Peyer's patch (tissue), 4 donors: ENCODE measurements around the gene MCM6.

Experiments
- POLR2A ChIP-seq, 2 donors: fragments of 450-650 bp; IDR thresholded peaks; one replicate each; pipeline ENCODE4 v1.5.1; 2017; ENCODE audit warnings: antibody characterized with exemption in 2 of 2, mild to moderate bottlenecking in 2 of 2, moderate library complexity in 2 of 2
- TF ChIP-seq, protein P1 (sequence below), 6 experiments: fragments of 450-650 bp in 4 of 6; fragments of 200-600 bp in 2 of 6; sonication (generic) in 1 of 6; IDR thresholded peaks; one replicate each; pipeline ENCODE4 v1.5.1; 2017 to 2019; ENCODE audit warnings: antibody characterized with exemption in 6 of 6, mild to moderate bottlenecking in 3 of 6, moderate library complexity in 1 of 6

DNA sequence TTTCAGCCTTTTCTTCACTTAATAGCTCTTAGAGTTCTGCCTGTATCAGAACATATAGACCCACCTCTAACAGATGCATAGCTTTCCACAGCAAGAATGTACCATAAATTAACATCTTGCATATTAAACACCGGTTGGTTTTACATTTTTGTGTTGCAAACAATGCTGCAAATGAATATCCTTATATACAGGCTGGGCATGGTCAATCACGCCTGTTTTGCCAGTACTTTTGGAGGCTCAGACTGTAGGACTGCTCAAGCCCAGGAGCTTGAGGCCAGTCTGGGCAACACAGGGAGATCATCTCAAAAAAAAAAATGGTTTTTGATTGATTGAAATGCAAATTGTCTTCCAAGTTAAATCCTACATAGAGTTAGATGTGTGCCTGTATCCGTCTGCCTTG is 37.7 kb downstream of the MCM6 start:
- TF ChIP-seq, protein P1, sequence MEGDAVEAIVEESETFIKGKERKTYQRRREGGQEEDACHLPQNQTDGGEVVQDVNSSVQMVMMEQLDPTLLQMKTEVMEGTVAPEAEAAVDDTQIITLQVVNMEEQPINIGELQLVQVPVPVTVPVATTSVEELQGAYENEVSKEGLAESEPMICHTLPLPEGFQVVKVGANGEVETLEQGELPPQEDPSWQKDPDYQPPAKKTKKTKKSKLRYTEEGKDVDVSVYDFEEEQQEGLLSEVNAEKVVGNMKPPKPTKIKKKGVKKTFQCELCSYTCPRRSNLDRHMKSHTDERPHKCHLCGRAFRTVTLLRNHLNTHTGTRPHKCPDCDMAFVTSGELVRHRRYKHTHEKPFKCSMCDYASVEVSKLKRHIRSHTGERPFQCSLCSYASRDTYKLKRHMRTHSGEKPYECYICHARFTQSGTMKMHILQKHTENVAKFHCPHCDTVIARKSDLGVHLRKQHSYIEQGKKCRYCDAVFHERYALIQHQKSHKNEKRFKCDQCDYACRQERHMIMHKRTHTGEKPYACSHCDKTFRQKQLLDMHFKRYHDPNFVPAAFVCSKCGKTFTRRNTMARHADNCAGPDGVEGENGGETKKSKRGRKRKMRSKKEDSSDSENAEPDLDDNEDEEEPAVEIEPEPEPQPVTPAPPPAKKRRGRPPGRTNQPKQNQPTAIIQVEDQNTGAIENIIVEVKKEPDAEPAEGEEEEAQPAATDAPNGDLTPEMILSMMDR (IDR thresholded peaks at IDR 0.05): no peak
- no peak for TF ChIP-seq POLR2A (IDR thresholded peaks at IDR 0.05)
